ENCODE measurements around the gene FGFR4. TPM values are rescaled to one million over a fixed set of nuclear protein-coding genes. Genes with fewer than 3 reads are reported as not detected.
"Not testable (repeated sequence)": the region's sequence is repeated elsewhere in the genome, so short reads cannot be mapped to it uniquely, and the experiment has no call there.

FGFR4 gene
- total RNA-seq (84.8 TPM), polyA plus RNA-seq (ENCODE audit: insufficient read depth in 1 of 8, insufficient read length in 8 of 8, low replicate concordance in 1 of 8) (100 to 1,000 TPM; 123 to 237 (median 177) TPM)
- long read RNA-seq, donor 1, partial matches to known transcripts: 5 of 8 reads
- long read RNA-seq, donor 1, other reads (novel, unspliced or antisense): 0 of 8 reads
- long read RNA-seq, donor 2: 0 reads
- long read RNA-seq, donor 3, transcript FGFR4-207 (18 exons, 2,638 nt): major isoform, 6 of 34 reads
- long read RNA-seq, donor 3, partial matches to known transcripts: 19 of 34 reads
- long read RNA-seq, donor 3, other reads (novel, unspliced or antisense): 0 of 34 reads
- long read RNA-seq, donor 4, transcript FGFR4-207 (18 exons, 2,638 nt): major isoform, 9 of 29 reads
- long read RNA-seq, donor 4, partial matches to known transcripts: 15 of 29 reads
- long read RNA-seq, donor 4, other reads (novel, unspliced or antisense): 0 of 29 reads
- long read RNA-seq, donor 5, transcript FGFR4-207 (18 exons, 2,638 nt): major isoform, 7 of 88 reads
- long read RNA-seq, donor 5, transcript FGFR4-204 (3 exons, 712 nt): minor isoform, 5 of 88 reads
- long read RNA-seq, donor 5, partial matches to known transcripts: 70 of 88 reads
- long read RNA-seq, donor 5, other reads (novel, unspliced or antisense): 0 of 88 reads
- long read RNA-seq, donor 6, transcript FGFR4-201 (18 exons, 3,122 nt): minor isoform, 5 of 70 reads
- long read RNA-seq, donor 6, transcript FGFR4-207 (18 exons, 2,638 nt): minor isoform, 8 of 70 reads
- long read RNA-seq, donor 6, transcript FGFR4-204 (3 exons, 712 nt): major isoform, 14 of 70 reads
- long read RNA-seq, donor 6, partial matches to known transcripts: 40 of 70 reads
- long read RNA-seq, donor 6, other reads (novel, unspliced or antisense): 0 of 70 reads
- long read RNA-seq, donor 7, transcript FGFR4-207 (18 exons, 2,638 nt): major isoform, 7 of 62 reads
- long read RNA-seq, donor 7, partial matches to known transcripts: 47 of 62 reads
- long read RNA-seq, donor 7, other reads (novel, unspliced or antisense): 0 of 62 reads
- long read RNA-seq, donor 8, partial matches to known transcripts: 55 of 64 reads
- long read RNA-seq, donor 8, other reads (novel, unspliced or antisense): 0 of 64 reads
- long read RNA-seq, donor 9, transcript FGFR4-204 (3 exons, 712 nt): major isoform, 10 of 33 reads
- long read RNA-seq, donor 9, partial matches to known transcripts: 19 of 33 reads
- long read RNA-seq, donor 9, other reads (novel, unspliced or antisense): 0 of 33 reads
- long read RNA-seq, donor 10, transcript FGFR4-204 (3 exons, 712 nt): major isoform, 10 of 59 reads
- long read RNA-seq, donor 10, partial matches to known transcripts: 38 of 59 reads
- long read RNA-seq, donor 10, other reads (novel, unspliced or antisense): 5 of 59 reads
- long read RNA-seq, donor 11, transcript FGFR4-204 (3 exons, 712 nt): major isoform, 7 of 44 reads
- long read RNA-seq, donor 11, partial matches to known transcripts: 33 of 44 reads
- long read RNA-seq, donor 11, other reads (novel, unspliced or antisense): 0 of 44 reads

DNA sequence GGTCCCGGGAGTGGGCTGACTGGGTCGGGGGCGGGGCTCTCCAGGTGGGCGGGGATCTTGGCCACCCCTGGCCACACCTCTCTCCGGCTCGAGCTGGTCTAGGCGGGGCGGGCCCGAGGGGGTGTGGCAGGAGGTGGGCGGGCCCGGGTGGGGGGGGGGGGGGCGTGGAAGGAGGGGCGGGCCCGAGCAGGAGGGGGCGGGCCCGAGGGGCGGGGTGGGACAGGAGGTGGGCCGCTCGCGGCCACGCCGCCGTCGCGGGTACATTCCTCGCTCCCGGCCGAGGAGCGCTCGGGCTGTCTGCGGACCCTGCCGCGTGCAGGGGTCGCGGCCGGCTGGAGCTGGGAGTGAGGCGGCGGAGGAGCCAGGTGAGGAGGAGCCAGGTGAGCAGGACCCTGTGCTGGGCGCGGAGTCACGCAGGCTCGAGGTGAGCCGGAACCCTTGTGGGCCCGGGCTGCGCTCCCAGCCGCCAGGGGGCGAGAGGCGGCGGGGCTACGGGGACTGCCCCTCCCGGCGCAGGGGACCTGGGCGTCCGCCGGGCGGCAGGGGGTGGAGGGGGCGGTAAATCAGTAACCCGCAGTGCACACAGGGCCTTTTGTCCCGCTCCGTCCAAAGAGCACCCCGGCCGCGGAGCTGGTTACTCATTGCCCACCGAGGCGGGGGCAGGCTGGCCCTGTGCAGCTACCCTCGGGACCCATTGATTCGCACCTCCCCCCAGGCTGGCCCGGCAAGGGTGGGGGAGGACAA, at the start of gene FGFR4:
TSS of gene FGFR4 (plus strand) at position 262 of the 744 bp plus-strand sequence. CDS start 2,688 bp downstream, outside the sequence.
- peaks cover 4% of the 10 kb centered on the region for H3K27me3 ChIP-seq (ENCODE audit: control insufficient read depth, insufficient read depth, low read length)
- WGBS (ENCODE audit: insufficient coverage): under 1% methylated on average over 48 of the region's 68 CpGs
- peaks cover 31% of the 10 kb centered on the region for H3K36me3 ChIP-seq (ENCODE audit: control insufficient read depth, insufficient read depth, low read length)
- H3K4me3 ChIP-seq (ENCODE audit: low read length): peak within 1 kb of the TSS; percentile 67
- peaks cover 45% of the 10 kb centered on the region for H3K4me1 ChIP-seq (ENCODE audit: control insufficient read depth, insufficient read depth, low read length)
- H3K9me3 ChIP-seq (replicated peaks; ENCODE audit: control insufficient read depth, low read depth, low read length): no peaks in the 10 kb centered on the region
- peak within 1 kb of the TSS; percentile 70 for H3K27ac ChIP-seq (ENCODE audit: low read length)
- DNase-seq: peak; percentile 83

- H3K36me3 ChIP-seq (ENCODE audit: control insufficient read depth, insufficient read depth, low read length): peaks cover 25% of the 10 kb centered on the region
- H3K4me1 ChIP-seq (ENCODE audit: control insufficient read depth, insufficient read depth, low read length): peaks cover 4% of the 10 kb centered on the region
- no peak overlapping the region for H3K4me3 ChIP-seq (ENCODE audit: low read length)
- 95% methylated on average over 3 of the region's 5 CpGs for WGBS (ENCODE audit: insufficient coverage)
- DNase-seq: no peak
- H3K27ac ChIP-seq (ENCODE audit: low read length): no peak overlapping the region
- no peaks in the 10 kb centered on the region for H3K27me3 ChIP-seq (ENCODE audit: control insufficient read depth, insufficient read depth, low read length)
- no peaks in the 10 kb centered on the region for H3K9me3 ChIP-seq (replicated peaks; ENCODE audit: control insufficient read depth, low read depth, low read length)
Measured at GRCh38 chr5:177036921-177037320, 49.8 kb upstream of the FGFR4 start.

DNA sequence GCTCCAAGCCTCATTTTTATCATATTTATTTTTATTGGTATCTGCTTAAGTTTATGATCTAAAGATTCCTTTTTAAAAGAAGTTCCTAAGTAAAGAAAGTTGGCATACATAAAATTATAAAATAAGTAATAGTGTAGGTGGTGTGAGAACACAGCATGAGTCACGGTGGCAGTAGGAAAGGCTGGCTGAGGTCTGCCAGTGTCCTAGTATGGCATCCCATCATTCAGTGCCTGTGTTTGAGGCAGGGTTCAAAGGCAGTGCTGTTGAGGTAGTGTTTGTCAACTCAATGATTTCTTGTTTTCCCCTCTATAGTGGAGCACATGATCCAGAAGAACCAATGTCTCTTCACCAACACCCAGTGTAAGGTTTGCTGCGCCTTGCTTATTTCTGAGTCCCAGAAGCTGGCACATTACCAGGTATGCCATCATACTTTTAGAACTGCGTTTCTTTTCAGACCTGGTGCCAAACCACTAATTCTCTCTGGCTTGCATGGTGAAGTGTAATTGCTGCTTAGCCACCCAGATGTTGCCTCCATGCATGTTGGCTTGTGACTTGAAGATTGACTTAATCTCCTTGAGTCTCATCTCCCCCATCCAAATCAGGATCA, 45.8 kb upstream of the FGFR4 start:
- no CpG with 5 or more reads among the region's 3 CpGs for WGBS (ENCODE audit: insufficient coverage)
- no peak for DNase-seq
- peaks cover 3% of the 10 kb centered on the region for H3K4me1 ChIP-seq (ENCODE audit: control insufficient read depth, insufficient read depth, low read length)
- peaks cover 46% of the 10 kb centered on the region for H3K36me3 ChIP-seq (ENCODE audit: control insufficient read depth, insufficient read depth, low read length)
- H3K9me3 ChIP-seq (replicated peaks; ENCODE audit: control insufficient read depth, low read depth, low read length): no peaks in the 10 kb centered on the region
- H3K4me3 ChIP-seq (ENCODE audit: low read length): no peak overlapping the region
- H3K27ac ChIP-seq (ENCODE audit: low read length): no peak overlapping the region
- no peaks in the 10 kb centered on the region for H3K27me3 ChIP-seq (ENCODE audit: control insufficient read depth, insufficient read depth, low read length)

DNA sequence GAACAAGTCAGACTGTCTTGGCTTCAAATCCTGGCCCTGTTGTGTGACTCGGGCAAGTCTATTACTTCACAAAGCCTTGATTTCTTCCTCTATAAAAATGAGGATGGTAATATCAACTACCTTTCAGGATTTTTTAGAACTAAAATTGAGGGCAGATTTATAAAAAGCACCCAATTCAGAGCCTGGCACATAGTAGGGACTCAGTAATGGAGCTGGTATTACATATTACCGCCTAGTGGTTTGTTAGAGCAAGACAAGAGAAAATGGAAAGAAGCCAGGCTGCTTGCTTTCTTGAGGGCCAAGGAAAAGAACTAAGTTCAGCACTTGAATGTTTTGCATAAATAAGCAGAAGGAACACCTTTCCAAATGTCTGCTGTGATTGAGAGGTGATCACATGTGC, 44.8 kb upstream of the FGFR4 start:
- peaks cover 42% of the 10 kb centered on the region for H3K36me3 ChIP-seq (ENCODE audit: control insufficient read depth, insufficient read depth, low read length)
- no peak overlapping the region for H3K4me3 ChIP-seq (ENCODE audit: low read length)
- 88% methylated on average over 1 of the region's 2 CpGs for WGBS (ENCODE audit: insufficient coverage)
- no peaks in the 10 kb centered on the region for H3K27me3 ChIP-seq (ENCODE audit: control insufficient read depth, insufficient read depth, low read length)
- no peaks in the 10 kb centered on the region for H3K9me3 ChIP-seq (replicated peaks; ENCODE audit: control insufficient read depth, low read depth, low read length)
- no peak for DNase-seq
- no peak overlapping the region for H3K27ac ChIP-seq (ENCODE audit: low read length)
- no peaks in the 10 kb centered on the region for H3K4me1 ChIP-seq (ENCODE audit: control insufficient read depth, insufficient read depth, low read length)

GRCh38 chr5:177043114-177043513, 43.6 kb upstream of the FGFR4 start:
- Histone ChIP-seq H3K4me3 (ENCODE audit: low read length) (no peak overlapping the region), H3K27me3 (ENCODE audit: control insufficient read depth, insufficient read depth, low read length) (no peaks in the 10 kb centered on the region), H3K9me3 (replicated peaks; ENCODE audit: control insufficient read depth, low read depth, low read length) (no peaks in the 10 kb centered on the region), H3K4me1 (ENCODE audit: control insufficient read depth, insufficient read depth, low read length) (no peaks in the 10 kb centered on the region), H3K27ac (ENCODE audit: low read length) (no peak overlapping the region), H3K36me3 (ENCODE audit: control insufficient read depth, insufficient read depth, low read length) (peaks cover 46% of the 10 kb centered on the region)
- no peak for DNase-seq
- WGBS (ENCODE audit: insufficient coverage): 100% methylated on average over 5 of the region's 6 CpGs

GRCh38 chr5:177043958-177044357, 42.8 kb upstream of the FGFR4 start:
- 55% methylated on average over 1 of the region's 1 CpG for WGBS (ENCODE audit: insufficient coverage)
- no peaks in the 10 kb centered on the region for H3K27me3 ChIP-seq (ENCODE audit: control insufficient read depth, insufficient read depth, low read length)
- H3K27ac ChIP-seq (ENCODE audit: low read length): no peak overlapping the region
- no peak for DNase-seq
- H3K4me3 ChIP-seq (ENCODE audit: low read length): no peak overlapping the region
- no peaks in the 10 kb centered on the region for H3K4me1 ChIP-seq (ENCODE audit: control insufficient read depth, insufficient read depth, low read length)
- peaks cover 46% of the 10 kb centered on the region for H3K36me3 ChIP-seq (ENCODE audit: control insufficient read depth, insufficient read depth, low read length)
- H3K9me3 ChIP-seq (replicated peaks; ENCODE audit: control insufficient read depth, low read depth, low read length): no peaks in the 10 kb centered on the region

GRCh38 chr5:177044641-177045040, 42.1 kb upstream of the FGFR4 start:
- WGBS (ENCODE audit: insufficient coverage): 100% methylated on average over 1 of the region's 1 CpG
- no peak overlapping the region for H3K4me3 ChIP-seq (ENCODE audit: low read length)
- DNase-seq: no peak
- no peak overlapping the region for H3K27ac ChIP-seq (ENCODE audit: low read length)
- H3K9me3 ChIP-seq (replicated peaks; ENCODE audit: control insufficient read depth, low read depth, low read length): no peaks in the 10 kb centered on the region
- no peaks in the 10 kb centered on the region for H3K4me1 ChIP-seq (ENCODE audit: control insufficient read depth, insufficient read depth, low read length)
- H3K27me3 ChIP-seq (ENCODE audit: control insufficient read depth, insufficient read depth, low read length): no peaks in the 10 kb centered on the region
- peaks cover 48% of the 10 kb centered on the region for H3K36me3 ChIP-seq (ENCODE audit: control insufficient read depth, insufficient read depth, low read length)

GRCh38 chr5:177045631-177046030, 41.1 kb upstream of the FGFR4 start:
- DNase-seq: no peak
- Histone ChIP-seq H3K27ac (ENCODE audit: low read length) (no peak overlapping the region), H3K4me3 (ENCODE audit: low read length) (no peak overlapping the region), H3K27me3 (ENCODE audit: control insufficient read depth, insufficient read depth, low read length) (no peaks in the 10 kb centered on the region), H3K4me1 (ENCODE audit: control insufficient read depth, insufficient read depth, low read length) (no peaks in the 10 kb centered on the region), H3K9me3 (replicated peaks; ENCODE audit: control insufficient read depth, low read depth, low read length) (no peaks in the 10 kb centered on the region), H3K36me3 (ENCODE audit: control insufficient read depth, insufficient read depth, low read length) (peaks cover 54% of the 10 kb centered on the region)
- WGBS (ENCODE audit: insufficient coverage): no CpG with 5 or more reads among the region's 4 CpGs

DNA sequence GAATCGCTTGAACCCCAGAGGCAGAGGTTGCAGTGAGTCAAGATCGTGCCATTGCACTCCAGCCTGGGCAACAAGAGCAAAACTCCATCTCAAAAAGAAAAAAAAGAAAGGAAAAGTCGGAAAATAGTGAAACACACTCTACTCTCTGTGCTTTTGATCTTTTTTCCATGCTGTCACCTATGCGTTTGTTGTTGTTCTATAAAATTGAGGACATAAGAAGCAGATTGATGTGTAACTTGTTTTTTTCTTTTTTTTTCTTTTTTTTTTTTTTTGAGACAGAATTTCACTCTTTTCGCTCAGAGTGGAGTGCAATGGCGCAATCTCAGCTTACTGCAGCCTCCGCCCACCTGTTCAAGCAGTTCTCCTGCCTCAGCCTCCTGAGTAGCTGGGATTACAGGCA, 38.2 kb upstream of the FGFR4 start:
- not testable (repeated sequence) for H3K9me3 ChIP-seq (replicated peaks; ENCODE audit: control insufficient read depth, low read depth, low read length); H3K4me1 ChIP-seq (ENCODE audit: control insufficient read depth, insufficient read depth, low read length); DNase-seq; H3K27ac ChIP-seq (ENCODE audit: low read length); H3K27me3 ChIP-seq (ENCODE audit: control insufficient read depth, insufficient read depth, low read length); H3K4me3 ChIP-seq (ENCODE audit: low read length)
- WGBS (ENCODE audit: insufficient coverage): 100% methylated on average over 1 of the region's 7 CpGs
- H3K36me3 ChIP-seq (ENCODE audit: control insufficient read depth, insufficient read depth, low read length): peaks cover 43% of the 10 kb centered on the region

All from muscle of leg (tissue), 16 donors.